B cell (primary cell): ENCODE results near the gene MFSD2A.
"Not testable (repeated sequence)": the region's sequence is repeated elsewhere in the genome, so short reads cannot be mapped to it uniquely, and the experiment has no call there.

Experiments used
- CTCF ChIP-seq: fragments of 200-600 bp; IDR thresholded peaks from one replicate; pipeline ENCODE4 v1.8.0; 2022; ENCODE audit warnings: antibody characterized with exemption, mild to moderate bottlenecking
- EZH2 ChIP-seq: IDR thresholded peaks from 2 replicates; pipeline ENCODE4 v1.6.1; 2012; ENCODE audit warnings: borderline replicate concordance, low read depth, mild to moderate bottlenecking, moderate library complexity, low read length; ENCODE audit not compliant: insufficient read depth, poor library complexity, severe bottlenecking

DNA sequence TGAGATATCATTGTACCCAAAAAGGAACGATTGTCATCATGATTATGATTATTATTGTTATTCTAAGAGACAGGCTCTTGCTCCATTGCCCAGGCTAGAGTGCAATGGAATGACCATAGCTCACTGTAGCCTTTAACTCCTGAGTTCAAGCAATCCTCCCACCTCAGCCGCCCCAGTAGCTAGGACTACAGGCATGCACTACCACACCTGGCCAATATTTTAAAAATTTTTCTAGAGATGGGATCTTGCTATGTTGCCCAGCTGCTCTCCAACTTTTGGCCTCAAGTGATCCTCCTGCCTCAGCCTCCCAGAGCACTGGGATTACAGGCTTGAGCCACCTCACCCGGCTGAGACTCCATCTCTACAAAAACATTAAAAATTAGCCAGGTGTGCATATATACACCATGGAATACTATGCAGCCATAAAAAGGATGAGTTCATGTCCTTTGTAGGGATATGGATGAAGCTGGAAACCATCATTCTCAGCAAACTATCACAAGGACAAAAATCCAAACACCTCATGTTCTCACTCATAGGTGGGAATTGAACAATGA is 52.6 kb downstream of the MFSD2A start:
- TF ChIP-seq CTCF, EZH2: not testable (repeated sequence)
